Mucosa of gallbladder (tissue), 1 donor: ENCODE measurements around the gene HLA-B. TPM values are rescaled to one million over a fixed set of nuclear protein-coding genes. Genes with fewer than 3 reads are reported as not detected.
"Not testable (repeated sequence)": the region's sequence is repeated elsewhere in the genome, so short reads cannot be mapped to it uniquely, and the experiment has no call there.

Source experiments
- DNase-seq: peaks from one replicate; pipeline ENCODE4 v3.0.0-alpha.2; 2020; ENCODE audit warnings: low spot score
- total RNA-seq: library from RNA; stranded (reverse); gene quantifications from one replicate; pipeline ENCODE4 v1.2.1, GENCODE V29; 2021
- donor health status: DM: no; HTN: no; CAD: no.

Gene HLA-B
- 1,432 TPM for total RNA-seq

GRCh38 chr6:31356946-31357466 lies at the start of gene HLA-B:
Gene HLA-B (minus strand): TSS chr6:31357179. CDS start chr6:31357158, 21 bp downstream.
- peak; percentile 74 for DNase-seq

GRCh38 chr6:31405996-31406395 lies 49.0 kb upstream of the HLA-B start:
- DNase-seq: no peak

- not testable (repeated sequence) for DNase-seq
Observed at GRCh38 chr6:31404061-31404364, 47.0 kb upstream of the HLA-B start.

- peak; percentile 92 for DNase-seq
Observed at GRCh38 chr6:31403283-31404060, 46.5 kb upstream of the HLA-B start, which contains the start of gene MICA. Gene MICA (plus strand): TSS chr6:31403595. CDS start chr6:31403633, 38 bp downstream.

GRCh38 chr6:31402324-31403282 lies 45.6 kb upstream of the HLA-B start:
- DNase-seq: no peak

GRCh38 chr6:31401403-31401802 lies 44.4 kb upstream of the HLA-B start:
- peak; percentile 44 for DNase-seq

GRCh38 chr6:31400467-31401289 lies 43.7 kb upstream of the HLA-B start:
- peak; percentile 81 for DNase-seq

- DNase-seq: peak; percentile 94
Observed at GRCh38 chr6:31399589-31400466, 42.8 kb upstream of the HLA-B start.

- no peak for DNase-seq
Observed at GRCh38 chr6:31397901-31398525, 41.0 kb upstream of the HLA-B start.

- DNase-seq: not testable (repeated sequence)
Observed at GRCh38 chr6:31397153-31397499, 40.1 kb upstream of the HLA-B start.

GRCh38 chr6:31396422-31397152 lies 39.6 kb upstream of the HLA-B start:
- DNase-seq: peak; percentile 94

GRCh38 chr6:31395832-31396231 lies 38.9 kb upstream of the HLA-B start:
- no peak for DNase-seq

GRCh38 chr6:31394381-31394780 lies 37.4 kb upstream of the HLA-B start:
- DNase-seq: no peak

GRCh38 chr6:31393932-31394331 lies 37.0 kb upstream of the HLA-B start:
- DNase-seq: no peak

GRCh38 chr6:31389802-31390132 lies 32.8 kb upstream of the HLA-B start:
- DNase-seq: not testable (repeated sequence)

- DNase-seq: not testable (repeated sequence)
Observed at GRCh38 chr6:31388916-31389801, 32.2 kb upstream of the HLA-B start.

GRCh38 chr6:31386977-31387376 lies 30.0 kb upstream of the HLA-B start:
- DNase-seq: no peak

GRCh38 chr6:31386099-31386498 lies 29.1 kb upstream of the HLA-B start:
- DNase-seq: no peak

- DNase-seq: no peak
Observed at GRCh38 chr6:31385041-31385440, 28.1 kb upstream of the HLA-B start.
